Uterus (tissue), 4 donors: ENCODE measurements around the gene AGGF1. TPM values are rescaled to one million over a fixed set of nuclear protein-coding genes. Genes with fewer than 3 reads are reported as not detected.

Experiments used
- DNase-seq, 2 donors: peaks; one replicate each; pipeline ENCODE4 v3.0.0-alpha.2; 2019 to 2020
- H3K27ac ChIP-seq, 2 donors: fragments of 200-600 bp; sonication (generic); 1 replicate in 1 of 2; 2 replicates in 1 of 2; pipeline ENCODE4 v1.5.1; 2016 to 2018
- H3K27me3 ChIP-seq, 2 donors: fragments of 200-600 bp; sonication (generic); one replicate each; pipeline ENCODE4 v1.5.1; 2018 to 2019; ENCODE audit warnings: control low read depth in 1 of 2
- H3K36me3 ChIP-seq, 2 donors: fragments of 200-600 bp; sonication (generic); one replicate each; pipeline ENCODE4 v1.5.1; 2019; ENCODE audit warnings: control low read depth in 1 of 2
- H3K4me1 ChIP-seq, 2 donors: fragments of 200-600 bp; sonication (generic); one replicate each; pipeline ENCODE4 v1.5.1; 2018 to 2019; ENCODE audit warnings: control low read depth in 1 of 2
- H3K4me3 ChIP-seq, 2 donors: fragments of 200-600 bp; sonication (generic); 1 replicate in 1 of 2; 2 replicates in 1 of 2; pipeline ENCODE4 v1.5.1; 2018 to 2019; ENCODE audit warnings: mild to moderate bottlenecking in 1 of 2
- H3K9me3 ChIP-seq, 2 donors: fragments of 200-600 bp; sonication (generic); one replicate each; pipeline ENCODE4 v1.5.1; 2019; ENCODE audit warnings: control low read depth in 1 of 2
- CTCF ChIP-seq, 4 experiments: fragments of 200-600 bp in 2 of 4; fragments of 450-650 bp in 2 of 4; sonication (generic) in 2 of 4; IDR thresholded peaks; one replicate each; pipeline ENCODE4 v1.5.1; 2016 to 2019; ENCODE audit warnings: antibody characterized with exemption in 4 of 4, mild to moderate bottlenecking in 2 of 4, moderate library complexity in 1 of 4
- POLR2A ChIP-seq, 2 donors: fragments of 450-650 bp; IDR thresholded peaks; one replicate each; pipeline ENCODE4 v1.6.1; 2016; ENCODE audit warnings: antibody characterized with exemption in 2 of 2, mild to moderate bottlenecking in 1 of 2, moderate library complexity in 1 of 2
- intact Hi-C: fragments of 100-400 bp; cut with DNase I; formaldehyde crosslinking; loops from one replicate; pipeline ENCODE4 v1.15.1; 2023; ENCODE audit warnings: low total_unique reads
- total RNA-seq, 4 donors: library from RNA; depleted of rRNA in 3 of 4; stranded (reverse); fragments of >200 nt in 3 of 4; gene quantifications; one replicate each; pipeline versions ENCODE4 v1.1.0 to v1.2.4, GENCODE V29; 2014 to 2023
- donor health status: DM: yes; HTN: yes; CAD: no.

Gene AGGF1
- total RNA-seq, 4 donors from 2014 or later = 10.6 to 44.7 (median 23.2) TPM

DNA sequence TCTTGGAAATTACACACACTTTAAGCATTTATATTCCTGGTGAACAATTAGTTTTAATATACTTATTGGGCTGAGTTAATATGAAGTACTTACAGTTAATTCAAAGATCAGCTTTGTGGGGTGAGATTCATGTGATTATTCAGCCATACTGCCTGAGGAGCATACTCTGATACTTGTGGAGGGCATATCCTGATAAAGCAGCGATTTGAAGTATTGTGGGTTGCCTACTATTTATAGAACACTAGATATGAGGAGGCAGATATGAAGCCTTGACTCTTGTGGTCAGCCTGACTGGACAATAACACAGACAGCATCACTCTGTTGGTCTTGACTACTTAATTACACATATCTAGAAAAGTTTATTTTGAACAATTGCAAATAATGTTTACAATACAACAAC lies 27.0 kb upstream of the AGGF1 start:
- no peaks in the 10 kb centered on the region for H3K36me3 ChIP-seq
- intact Hi-C loops = no loop called here
- TF ChIP-seq POLR2A (IDR thresholded peaks at IDR 0.05) (no peak), CTCF (IDR thresholded peaks at IDR 0.05) (no peak)

GRCh38 chr5:77006124-77006523 lies 24.1 kb upstream of the AGGF1 start:
- H3K27ac ChIP-seq = no peak overlapping the region
- intact Hi-C loops = no loop called here
- H3K9me3 ChIP-seq = no peaks in the 10 kb centered on the region
- H3K27me3 ChIP-seq = peaks cover 0 to 4% of the 10 kb centered on the region in 2 donors
- DNase-seq = no peak
- TF ChIP-seq CTCF (IDR thresholded peaks at IDR 0.05) = no peak
- no peak for TF ChIP-seq POLR2A (IDR thresholded peaks at IDR 0.05)
- H3K4me1 ChIP-seq = no peaks in the 10 kb centered on the region
- H3K4me3 ChIP-seq = no peak overlapping the region
- no peaks in the 10 kb centered on the region for H3K36me3 ChIP-seq

More for the DNA sequence above, 27.0 kb upstream of the AGGF1 start:
- Histone ChIP-seq H3K9me3 (no peaks in the 10 kb centered on the region), H3K27ac (no peak overlapping the region), H3K4me3 (no peak overlapping the region), H3K4me1 (no peaks in the 10 kb centered on the region), H3K27me3 (peaks cover 0 to 4% of the 10 kb centered on the region in 2 donors)
- DNase-seq = no peak

DNA sequence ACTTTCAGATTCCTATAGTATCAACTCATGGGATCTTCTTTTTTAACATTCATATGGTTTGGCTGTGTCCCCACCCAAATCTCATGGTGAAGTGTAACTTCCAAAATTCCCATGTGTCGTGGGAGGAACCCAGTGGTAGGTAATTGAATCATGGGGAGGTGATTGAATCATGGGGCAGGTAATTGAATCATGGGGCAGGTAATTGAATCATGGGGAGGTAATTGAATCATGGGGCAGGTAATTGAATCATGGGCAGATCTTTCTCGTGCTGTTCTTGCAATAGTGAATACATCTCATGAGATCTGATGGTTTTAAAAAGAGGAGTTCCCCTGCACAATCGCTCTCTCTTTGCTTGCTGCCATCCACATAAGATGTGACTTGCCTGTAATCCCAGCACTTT lies 21.8 kb upstream of the AGGF1 start:
- DNase-seq = no peak
- H3K4me3 ChIP-seq = no peak overlapping the region
- H3K4me1 ChIP-seq = no peaks in the 10 kb centered on the region
- H3K9me3 ChIP-seq = no peaks in the 10 kb centered on the region
- no peak for TF ChIP-seq CTCF (IDR thresholded peaks at IDR 0.05)
- TF ChIP-seq POLR2A (IDR thresholded peaks at IDR 0.05) = no peak
- no peak overlapping the region for H3K27ac ChIP-seq
- peaks cover 0 to 3% of the 10 kb centered on the region in 2 donors for H3K27me3 ChIP-seq
- intact Hi-C loops = no loop called here
- no peaks in the 10 kb centered on the region for H3K36me3 ChIP-seq

DNA sequence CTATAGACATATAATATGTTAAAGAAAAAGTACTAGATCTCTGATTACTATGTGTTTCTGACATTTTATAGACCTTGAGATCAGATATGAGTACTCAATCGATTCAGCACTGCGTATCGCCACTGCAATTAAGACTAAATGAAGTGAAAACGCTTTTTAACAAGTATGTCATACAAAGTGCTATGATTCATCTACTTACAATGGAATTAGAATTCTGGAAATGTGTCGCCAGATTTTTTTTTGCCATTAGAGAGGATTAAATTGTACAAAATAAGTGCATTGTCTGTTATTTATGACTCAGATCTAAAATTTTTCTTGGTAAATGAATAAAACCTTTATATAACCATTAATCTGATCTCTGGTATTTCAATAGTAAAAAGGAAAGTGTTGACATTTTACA lies 20.0 kb upstream of the AGGF1 start:
- Histone ChIP-seq H3K27me3 (no peaks in the 10 kb centered on the region), H3K27ac (no peak overlapping the region), H3K9me3 (no peaks in the 10 kb centered on the region), H3K4me3 (no peak overlapping the region), H3K36me3 (no peaks in the 10 kb centered on the region), H3K4me1 (no peaks in the 10 kb centered on the region)
- intact Hi-C loops = no loop called here
- TF ChIP-seq CTCF (IDR thresholded peaks at IDR 0.05) (no peak), POLR2A (IDR thresholded peaks at IDR 0.05) (no peak)
- no peak for DNase-seq

- DNase-seq = no peak
- H3K27ac ChIP-seq = no peak overlapping the region
- H3K4me3 ChIP-seq = no peak overlapping the region
- no peaks in the 10 kb centered on the region for H3K36me3 ChIP-seq
- intact Hi-C loops = no loop called here
- no peaks in the 10 kb centered on the region for H3K4me1 ChIP-seq
- TF ChIP-seq POLR2A (IDR thresholded peaks at IDR 0.05) (no peak), CTCF (IDR thresholded peaks at IDR 0.05) (no peak)
- no peaks in the 10 kb centered on the region for H3K27me3 ChIP-seq
- H3K9me3 ChIP-seq = no peaks in the 10 kb centered on the region
These were observed 18.7 kb upstream of the AGGF1 start for GRCh38 chr5:77011498-77011897.
